ENCODE measurements around the gene LANCL2.

DNA sequence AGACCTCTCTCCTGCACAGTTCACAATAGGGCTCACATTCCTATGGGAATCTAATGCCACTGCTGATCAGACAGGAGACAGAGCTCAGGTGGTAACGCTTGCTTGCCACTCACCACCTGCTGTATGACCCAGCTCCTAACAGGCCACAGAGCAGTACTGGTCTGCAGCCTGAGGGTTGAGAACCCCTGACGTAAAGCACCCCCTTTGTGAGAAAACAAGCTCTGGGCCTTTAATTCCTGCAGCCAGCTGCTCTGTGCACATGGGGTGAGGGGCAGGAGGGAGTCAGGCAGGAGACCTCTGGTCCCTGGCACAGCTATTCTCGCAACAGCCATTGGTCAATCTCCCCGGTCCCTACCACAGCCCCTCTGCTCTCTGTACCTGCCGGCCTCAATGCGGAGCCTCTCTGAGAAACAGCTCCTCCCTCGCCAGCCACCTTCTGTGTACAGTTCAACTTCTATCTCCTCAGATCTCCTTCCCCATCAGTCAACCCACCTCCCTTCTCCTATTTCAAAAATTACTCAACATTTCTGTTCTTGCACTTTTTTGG, 102.0 kb downstream of the LANCL2 start:
- TF ChIP-seq, protein P1, sequence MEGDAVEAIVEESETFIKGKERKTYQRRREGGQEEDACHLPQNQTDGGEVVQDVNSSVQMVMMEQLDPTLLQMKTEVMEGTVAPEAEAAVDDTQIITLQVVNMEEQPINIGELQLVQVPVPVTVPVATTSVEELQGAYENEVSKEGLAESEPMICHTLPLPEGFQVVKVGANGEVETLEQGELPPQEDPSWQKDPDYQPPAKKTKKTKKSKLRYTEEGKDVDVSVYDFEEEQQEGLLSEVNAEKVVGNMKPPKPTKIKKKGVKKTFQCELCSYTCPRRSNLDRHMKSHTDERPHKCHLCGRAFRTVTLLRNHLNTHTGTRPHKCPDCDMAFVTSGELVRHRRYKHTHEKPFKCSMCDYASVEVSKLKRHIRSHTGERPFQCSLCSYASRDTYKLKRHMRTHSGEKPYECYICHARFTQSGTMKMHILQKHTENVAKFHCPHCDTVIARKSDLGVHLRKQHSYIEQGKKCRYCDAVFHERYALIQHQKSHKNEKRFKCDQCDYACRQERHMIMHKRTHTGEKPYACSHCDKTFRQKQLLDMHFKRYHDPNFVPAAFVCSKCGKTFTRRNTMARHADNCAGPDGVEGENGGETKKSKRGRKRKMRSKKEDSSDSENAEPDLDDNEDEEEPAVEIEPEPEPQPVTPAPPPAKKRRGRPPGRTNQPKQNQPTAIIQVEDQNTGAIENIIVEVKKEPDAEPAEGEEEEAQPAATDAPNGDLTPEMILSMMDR (IDR thresholded peaks at IDR 0.05) = no peak
- TF ChIP-seq EZH2phosphoT487 (IDR thresholded peaks at IDR 0.05) = no peak

Measured in neural progenitor cell (in vitro differentiated cells).